HG02642 (cell line): ENCODE results near the gene TTLL12.
"Not testable (repeated sequence)": the region's sequence is repeated elsewhere in the genome, so short reads cannot be mapped to it uniquely, and the experiment has no call there.

ENCODE experiments used
- ATAC-seq: cut with Tn5 transposase; IDR thresholded peaks from one replicate; pipeline ENCODE4 v1.9.1; 2021; ENCODE audit warnings: mild to moderate bottlenecking; ENCODE audit not compliant: unreplicated experiment, poor library complexity

TTLL12 gene

GRCh38 chr22:43157874-43158546 is 28.9 kb downstream of the TTLL12 start:
- no peak for ATAC-seq

DNA sequence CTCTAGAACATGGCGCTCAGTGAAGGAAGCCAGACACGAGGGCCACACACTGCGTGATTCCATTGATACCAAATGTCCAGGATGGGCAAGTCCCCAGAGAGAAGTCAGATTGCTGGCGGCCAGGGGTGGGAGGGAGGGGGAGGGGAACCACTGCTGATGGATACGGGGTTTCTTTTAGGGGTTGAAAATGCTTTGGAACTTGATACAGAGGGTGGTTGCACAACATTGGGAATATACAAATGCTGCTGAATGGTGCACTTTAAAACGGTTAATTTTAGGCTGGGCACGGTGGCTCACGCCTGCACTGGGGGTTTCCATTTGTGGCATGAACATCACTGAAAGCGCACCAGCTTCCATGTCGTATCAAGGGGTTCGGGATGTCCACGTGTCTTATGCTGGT is 30.5 kb downstream of the TTLL12 start:
- no peak for ATAC-seq

- no peak for ATAC-seq
Observed at GRCh38 chr22:43155789-43156188, 31.1 kb downstream of the TTLL12 start.

- no peak for ATAC-seq
Observed at GRCh38 chr22:43154887-43155536, 31.9 kb downstream of the TTLL12 start.

DNA sequence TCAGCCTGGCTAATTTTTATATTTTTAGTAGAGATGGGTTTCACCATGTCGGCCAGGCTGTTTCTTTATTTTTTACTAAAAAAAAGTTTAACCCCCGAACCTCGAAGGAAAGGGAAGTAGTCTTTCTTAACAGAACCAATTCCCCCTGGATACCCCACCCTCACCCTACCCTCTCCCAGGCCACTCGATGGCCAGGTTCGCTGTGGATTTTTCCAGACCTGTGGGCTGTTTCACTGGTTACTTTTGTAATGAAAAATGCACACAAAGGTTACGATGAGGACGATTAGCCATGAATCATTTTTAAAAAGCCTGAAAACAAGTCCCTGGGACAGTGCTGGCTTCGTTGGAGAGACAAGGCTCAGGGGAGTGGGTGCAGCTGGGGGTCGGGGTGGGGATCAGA is 33.0 kb downstream of the TTLL12 start:
- ATAC-seq: no peak

GRCh38 chr22:43152357-43153071 is 34.4 kb downstream of the TTLL12 start:
- ATAC-seq: no peak

DNA sequence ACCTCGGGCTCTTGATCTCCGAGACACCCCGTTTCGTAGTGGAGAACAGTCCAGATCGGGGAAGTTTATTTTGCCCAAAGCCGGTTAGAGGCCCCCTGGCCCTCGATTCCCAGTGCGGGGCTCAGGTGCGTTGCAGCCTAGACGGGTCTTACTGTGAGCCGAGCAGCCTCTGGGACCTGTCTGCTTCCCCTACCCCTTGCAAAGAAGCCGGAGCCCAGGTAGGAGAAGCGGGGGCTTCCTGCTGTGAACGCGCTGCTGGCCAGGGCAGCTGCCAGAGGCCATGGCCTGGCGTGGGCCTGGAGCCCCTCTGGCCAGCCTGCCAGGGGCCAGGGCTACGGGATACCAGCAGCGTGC is 35.0 kb downstream of the TTLL12 start:
- no peak for ATAC-seq

GRCh38 chr22:43151251-43152002 is 35.5 kb downstream of the TTLL12 start, which contains the start of gene TSPO:
Gene TSPO (plus strand): TSS chr22:43151559. CDS start chr22:43159239, 7,680 bp downstream.
- ATAC-seq: no peak

DNA sequence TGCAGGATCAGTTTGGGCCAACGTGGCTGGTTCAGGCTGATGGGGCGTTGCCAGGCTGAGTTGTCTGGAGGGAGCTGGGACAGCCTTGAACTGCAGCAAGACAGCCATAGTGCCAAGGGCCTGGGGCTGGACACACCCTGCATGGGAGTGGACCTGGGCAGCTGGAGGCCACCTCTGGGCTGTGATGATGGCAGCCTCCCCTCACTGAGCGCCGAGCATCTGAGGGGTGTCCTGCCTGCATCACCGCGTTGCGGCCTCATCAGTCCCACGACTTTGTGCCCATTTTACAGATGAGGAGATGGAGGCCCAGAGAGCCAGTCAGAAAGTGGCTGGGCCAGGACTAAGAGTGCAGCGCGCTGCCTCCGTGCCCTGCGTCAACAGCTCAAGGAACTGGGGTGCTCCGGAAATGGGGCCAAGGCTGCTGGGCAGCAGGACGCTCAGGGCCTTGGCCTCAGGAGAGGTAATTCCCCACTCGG is 36.2 kb downstream of the TTLL12 start:
- no peak for ATAC-seq

GRCh38 chr22:43148581-43148980 is 38.4 kb downstream of the TTLL12 start:
- no peak for ATAC-seq

GRCh38 chr22:43147821-43148220 is 39.1 kb downstream of the TTLL12 start:
- no peak for ATAC-seq

DNA sequence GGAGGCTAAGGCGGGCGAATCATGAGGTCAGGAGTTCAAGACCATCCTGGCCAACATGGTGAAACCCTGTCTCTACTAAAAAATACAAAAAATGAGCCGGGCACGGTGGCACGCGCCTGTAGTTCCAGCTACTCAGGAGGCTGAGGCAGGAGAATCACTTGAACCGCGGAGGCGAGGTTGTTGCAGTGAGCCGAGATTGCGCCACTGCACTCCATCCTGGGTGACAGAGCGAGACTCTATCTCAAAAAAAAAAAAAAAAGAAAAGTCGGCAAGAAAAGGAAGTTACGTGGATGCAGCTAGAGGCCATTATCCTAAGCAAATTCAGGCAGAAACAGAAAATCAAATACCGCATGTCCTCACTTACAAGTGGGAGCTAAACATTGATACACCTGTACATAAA is 40.6 kb downstream of the TTLL12 start:
- not testable (repeated sequence) for ATAC-seq

DNA sequence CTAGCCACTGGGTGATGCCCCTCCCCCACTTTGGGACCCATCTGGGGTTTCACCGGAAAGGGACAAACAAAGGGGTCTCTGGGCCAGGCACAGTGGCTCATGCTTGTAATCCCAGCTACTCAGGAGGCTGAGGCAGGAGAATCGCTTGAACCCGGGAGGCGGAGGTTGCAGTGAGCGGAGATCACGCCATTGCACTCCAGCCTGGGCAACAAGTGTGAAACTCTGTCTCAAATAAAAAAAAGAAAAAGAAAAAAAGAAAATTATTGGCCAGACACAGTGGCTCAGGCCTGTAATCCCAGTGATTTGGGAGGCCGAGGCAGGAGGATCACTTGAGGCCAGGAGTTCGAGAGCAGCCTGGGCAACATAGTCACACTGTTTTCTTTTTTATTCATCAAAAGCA is 41.6 kb downstream of the TTLL12 start:
- not testable (repeated sequence) for ATAC-seq

DNA sequence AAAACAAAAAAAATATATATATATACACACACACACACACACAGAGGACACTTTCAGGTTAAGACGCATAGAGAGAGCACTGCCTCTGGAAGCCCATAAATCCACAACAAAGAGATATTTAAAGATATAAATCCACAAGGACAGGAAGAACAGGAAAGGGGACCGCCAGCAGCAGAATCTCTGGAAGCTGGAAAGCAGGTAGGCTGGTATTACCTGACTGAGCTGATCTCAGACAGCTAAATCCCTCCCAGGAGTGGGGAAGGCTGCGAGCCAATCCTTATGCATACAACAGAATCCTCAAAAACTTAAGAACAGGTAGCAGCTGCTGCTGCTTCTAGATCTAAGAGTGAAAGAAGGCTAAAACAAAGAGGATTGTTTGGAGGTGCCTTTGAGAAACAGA is 42.0 kb downstream of the TTLL12 start:
- no peak for ATAC-seq

DNA sequence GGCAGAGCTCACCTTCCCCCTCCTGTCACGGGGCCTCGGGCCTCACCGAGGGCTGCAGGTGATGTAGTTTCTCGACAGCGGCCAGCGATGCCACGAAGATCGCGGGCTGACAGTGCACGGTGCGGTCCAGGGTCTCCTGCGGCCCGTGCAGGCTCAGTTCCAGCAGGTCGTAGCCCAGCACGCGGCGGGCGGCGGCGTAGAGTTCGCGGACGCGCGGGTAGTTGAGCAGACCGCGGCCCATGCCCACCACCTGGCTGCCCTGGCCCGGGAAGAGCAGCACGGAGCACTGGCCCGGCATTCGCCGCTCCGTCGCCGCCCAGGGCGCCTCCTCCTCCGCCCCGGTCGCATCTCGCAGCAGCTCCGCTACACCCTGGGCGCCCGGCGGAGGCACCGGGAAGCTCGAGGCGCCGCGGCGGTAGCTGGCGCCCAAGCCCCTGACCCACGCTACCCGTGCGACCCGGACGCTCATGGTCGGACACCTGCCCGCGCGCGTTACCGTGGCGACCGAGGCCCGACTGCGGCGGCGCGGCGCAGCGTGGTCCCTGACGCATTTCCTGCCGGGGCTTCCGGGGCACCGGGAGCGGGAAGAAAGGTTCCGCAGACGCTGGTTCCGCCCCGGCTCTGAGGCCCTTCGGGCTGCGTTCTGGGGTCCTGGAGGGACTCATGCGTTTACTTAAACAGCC is 43.9 kb downstream of the TTLL12 start, which contains the start of gene MCAT:
Gene MCAT, minus strand, starts transcription at position 519 of the 683 bp plus-strand sequence. Its CDS starts 50 bp downstream, at position 469.
- peak; percentile 85 for ATAC-seq

DNA sequence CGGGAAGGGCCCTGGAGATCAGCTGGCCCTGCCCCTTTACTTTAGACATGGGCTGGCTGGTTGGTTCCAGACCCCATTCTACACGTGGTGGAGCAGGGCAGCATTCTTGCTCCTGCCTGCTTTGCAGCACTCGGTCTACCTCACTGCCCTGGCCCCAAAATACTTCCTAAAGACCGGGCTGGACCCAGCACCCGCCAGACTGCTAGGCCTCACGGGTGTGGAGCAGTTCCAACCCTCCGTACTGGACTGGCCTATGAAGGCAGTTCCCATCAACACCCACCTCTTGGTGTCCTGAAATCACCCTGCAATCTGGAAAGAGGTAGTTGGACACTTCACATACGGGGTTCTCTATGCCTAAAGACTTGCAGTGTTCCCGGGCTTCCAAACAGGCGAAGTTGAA is 50.1 kb downstream of the TTLL12 start:
- ATAC-seq: no peak

DNA sequence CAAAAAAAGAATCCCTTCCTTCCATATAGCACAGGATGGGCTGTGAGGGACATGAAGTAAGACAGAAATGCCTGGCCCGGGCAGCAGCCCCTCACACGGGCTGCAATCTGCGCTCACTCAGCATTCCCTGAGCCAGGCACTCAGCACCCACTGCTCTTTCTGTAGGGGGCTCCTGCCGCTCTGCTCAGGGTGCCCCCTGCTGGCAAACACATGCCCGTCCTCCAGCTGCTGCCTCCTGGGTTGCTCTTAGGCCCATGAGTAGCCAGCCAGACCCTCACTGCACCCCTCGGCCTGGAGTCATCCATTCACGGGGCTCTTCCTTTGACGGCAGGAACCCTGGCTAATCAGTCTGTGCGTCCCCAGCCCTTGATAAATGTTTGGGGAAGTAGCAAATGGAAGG is 50.7 kb downstream of the TTLL12 start:
- no peak for ATAC-seq

DNA sequence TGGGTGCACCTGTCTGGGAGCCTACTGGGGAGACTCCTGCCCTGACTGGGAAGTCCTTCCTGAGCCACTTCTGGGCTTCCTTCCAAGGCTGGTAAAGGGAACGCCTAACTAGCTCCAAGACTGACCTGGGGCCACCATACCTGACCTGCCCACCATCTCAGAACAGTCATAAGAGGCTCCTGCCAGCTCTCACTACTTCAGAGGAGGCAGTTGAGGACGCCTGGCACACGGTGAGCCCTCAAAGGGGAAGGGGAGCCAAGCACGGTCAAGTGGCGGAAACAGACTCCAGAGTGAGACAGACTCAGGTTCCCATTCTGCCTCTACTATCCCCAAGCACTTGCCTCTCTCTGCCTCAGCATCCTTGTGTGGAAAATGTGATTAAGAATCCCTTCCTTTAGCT is 51.4 kb downstream of the TTLL12 start:
- no peak for ATAC-seq

GRCh38 chr22:43134553-43134952 is 52.4 kb downstream of the TTLL12 start:
- no peak for ATAC-seq

- no peak for ATAC-seq
Observed at GRCh38 chr22:43133401-43133800, 53.5 kb downstream of the TTLL12 start.
